ACHN (cell line): ENCODE results near the gene EREG.
"Not testable (repeated sequence)": the region's sequence is repeated elsewhere in the genome, so short reads cannot be mapped to it uniquely, and the experiment has no call there.

Experiments
- DNase-seq: peaks from one replicate; pipeline ENCODE4 v3.0.0-alpha.2; 2015
- in situ Hi-C: cut with HindIII; loops from 2 replicates; pipeline ENCODE4 v1.10.0; 2017; ENCODE audit warnings: low sequenced_read_pairs, low pct_ligation_motif_present, low pct_unique_long_range_greater_than_20kb

The EREG gene

GRCh38 chr4:74377714-74378113, 12.8 kb downstream of the EREG start:
- DNase-seq, result no peak
- in situ Hi-C loops, result loop anchor here (25.0 kb wide), 1 partner anchor 285 kb away; no protein-coding TSS in a partner anchor

GRCh38 chr4:74378573-74378972, 13.6 kb downstream of the EREG start:
- in situ Hi-C loops, result loop anchor here (25.0 kb wide), 1 partner anchor 284 kb away; no protein-coding TSS in a partner anchor

GRCh38 chr4:74379912-74380311, 15.0 kb downstream of the EREG start:
- DNase-seq, result no peak
- in situ Hi-C loops, result loop anchor here (25.0 kb wide), 1 partner anchor 282 kb away; no protein-coding TSS in a partner anchor

More at GRCh38 chr4:74378573-74378972, 13.6 kb downstream of the EREG start:
- no peak for DNase-seq

- DNase-seq, result no peak
These were observed 20.4 kb downstream of the EREG start for GRCh38 chr4:74385386-74385785.

GRCh38 chr4:74386159-74386558, 21.2 kb downstream of the EREG start:
- in situ Hi-C loops, result loop anchor here (25.0 kb wide), 1 partner anchor 276 kb away; no protein-coding TSS in a partner anchor
- DNase-seq, result no peak

More at GRCh38 chr4:74385386-74385785, 20.4 kb downstream of the EREG start:
- in situ Hi-C loops, result loop anchor here (25.0 kb wide), 1 partner anchor 277 kb away; no protein-coding TSS in a partner anchor

- DNase-seq, result no peak
- in situ Hi-C loops, result loop anchor here (25.0 kb wide), 1 partner anchor 275 kb away; no protein-coding TSS in a partner anchor
These were observed 22.8 kb downstream of the EREG start for GRCh38 chr4:74387790-74388189.

- in situ Hi-C loops, result loop anchor here (25.0 kb wide), 1 partner anchor 273 kb away; no protein-coding TSS in a partner anchor
- DNase-seq, result no peak
These were observed 24.5 kb downstream of the EREG start for GRCh38 chr4:74389494-74389893.

GRCh38 chr4:74390677-74391076, 25.7 kb downstream of the EREG start:
- in situ Hi-C loops, result loop anchor here (25.0 kb wide), 1 partner anchor 272 kb away; no protein-coding TSS in a partner anchor
- no peak for DNase-seq

- DNase-seq, result no peak
- in situ Hi-C loops, result loop anchor here (25.0 kb wide), 1 partner anchor 271 kb away; no protein-coding TSS in a partner anchor
These were observed 26.4 kb downstream of the EREG start for GRCh38 chr4:74391346-74391745.

- DNase-seq, result no peak
- in situ Hi-C loops, result loop anchor here (25.0 kb wide), 1 partner anchor 270 kb away; no protein-coding TSS in a partner anchor
These were observed 27.0 kb downstream of the EREG start for GRCh38 chr4:74391890-74392475.

GRCh38 chr4:74394476-74395136, 29.7 kb downstream of the EREG start:
- no peak for DNase-seq
- in situ Hi-C loops, result loop anchor here (25.0 kb wide), 1 partner anchor 268 kb away; no protein-coding TSS in a partner anchor

GRCh38 chr4:74395633-74396032, 30.7 kb downstream of the EREG start:
- DNase-seq, result no peak

GRCh38 chr4:74397748-74398426, 32.9 kb downstream of the EREG start:
- in situ Hi-C loops, result loop anchor here (25.0 kb wide), 1 partner anchor 264 kb away; no protein-coding TSS in a partner anchor
- DNase-seq, result peak; percentile 41

More at GRCh38 chr4:74395633-74396032, 30.7 kb downstream of the EREG start:
- in situ Hi-C loops, result loop anchor here (25.0 kb wide), 1 partner anchor 267 kb away; no protein-coding TSS in a partner anchor

- in situ Hi-C loops, result loop anchor here (25.0 kb wide), 1 partner anchor 263 kb away; no protein-coding TSS in a partner anchor
- not testable (repeated sequence) for DNase-seq
These were observed 34.1 kb downstream of the EREG start for GRCh38 chr4:74398894-74399589.

- in situ Hi-C loops, result no loop called here
- no peak for DNase-seq
These were observed 35.5 kb downstream of the EREG start for GRCh38 chr4:74400395-74400794.

GRCh38 chr4:74402692-74403456, 37.9 kb downstream of the EREG start:
- in situ Hi-C loops, result no loop called here
- DNase-seq, result no peak

- no peak for DNase-seq
These were observed 42.9 kb downstream of the EREG start for GRCh38 chr4:74407891-74408290.

More at GRCh38 chr4:74407891-74408290, 42.9 kb downstream of the EREG start:
- in situ Hi-C loops, result no loop called here
